Measurements from ENCODE around the gene STOX2. TPM values are rescaled to one million over a fixed set of nuclear protein-coding genes. Genes with fewer than 3 reads are reported as not detected.

STOX2 gene
- total RNA-seq, 1 donor from 2014 or later: 2.5 TPM

- H3K79me2 ChIP-seq (ENCODE audit: insufficient read depth, low read length): no peaks in the 10 kb centered on the region
- no peak for DNase-seq (ENCODE audit: low read depth)
- TF ChIP-seq, protein P1, sequence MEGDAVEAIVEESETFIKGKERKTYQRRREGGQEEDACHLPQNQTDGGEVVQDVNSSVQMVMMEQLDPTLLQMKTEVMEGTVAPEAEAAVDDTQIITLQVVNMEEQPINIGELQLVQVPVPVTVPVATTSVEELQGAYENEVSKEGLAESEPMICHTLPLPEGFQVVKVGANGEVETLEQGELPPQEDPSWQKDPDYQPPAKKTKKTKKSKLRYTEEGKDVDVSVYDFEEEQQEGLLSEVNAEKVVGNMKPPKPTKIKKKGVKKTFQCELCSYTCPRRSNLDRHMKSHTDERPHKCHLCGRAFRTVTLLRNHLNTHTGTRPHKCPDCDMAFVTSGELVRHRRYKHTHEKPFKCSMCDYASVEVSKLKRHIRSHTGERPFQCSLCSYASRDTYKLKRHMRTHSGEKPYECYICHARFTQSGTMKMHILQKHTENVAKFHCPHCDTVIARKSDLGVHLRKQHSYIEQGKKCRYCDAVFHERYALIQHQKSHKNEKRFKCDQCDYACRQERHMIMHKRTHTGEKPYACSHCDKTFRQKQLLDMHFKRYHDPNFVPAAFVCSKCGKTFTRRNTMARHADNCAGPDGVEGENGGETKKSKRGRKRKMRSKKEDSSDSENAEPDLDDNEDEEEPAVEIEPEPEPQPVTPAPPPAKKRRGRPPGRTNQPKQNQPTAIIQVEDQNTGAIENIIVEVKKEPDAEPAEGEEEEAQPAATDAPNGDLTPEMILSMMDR (IDR thresholded peaks at IDR 0.05; ENCODE audit: insufficient read depth, low read depth, low read length): no peak
- TF ChIP-seq EZH2 (IDR thresholded peaks at IDR 0.05; ENCODE audit: insufficient read depth, low read length): no peak
- no peak overlapping the region for H3K27ac ChIP-seq (ENCODE audit: low read depth, low read length)
- H3K9me3 Mint-ChIP-seq (ENCODE audit: unreplicated experiment): no peaks in the 10 kb centered on the region
- H3K9ac ChIP-seq (ENCODE audit: low read length): no peak overlapping the region
- peaks cover 3% of the 10 kb centered on the region for H3K27me3 ChIP-seq (ENCODE audit: insufficient read depth, low read length)
- H3K4me1 ChIP-seq (ENCODE audit: insufficient read depth, low read length): peaks cover 20% of the 10 kb centered on the region
- H2AFZ ChIP-seq (ENCODE audit: low read depth, low read length): peak overlapping the region; percentile 45
- H4K20me1 ChIP-seq (ENCODE audit: insufficient read depth, low read length): no peaks in the 10 kb centered on the region
- no peaks in the 10 kb centered on the region for H3K27me3 Mint-ChIP-seq (ENCODE audit: low read depth, unreplicated experiment)
- no peaks in the 10 kb centered on the region for H3K36me3 ChIP-seq (ENCODE audit: insufficient read depth, low read length)
- no peak for FAIRE-seq
- H3K4me2 ChIP-seq (ENCODE audit: low read length): no peak overlapping the region
- no peaks in the 10 kb centered on the region for H3K9me3 ChIP-seq (ENCODE audit: insufficient read depth, low read depth, low read length)
- H3K4me1 Mint-ChIP-seq (ENCODE audit: low read depth, unreplicated experiment): no peaks in the 10 kb centered on the region
- H3K4me3 Mint-ChIP-seq (ENCODE audit: unreplicated experiment): no peak overlapping the region
- no peaks in the 10 kb centered on the region for H3K36me3 Mint-ChIP-seq (ENCODE audit: low read depth, unreplicated experiment)
- H3K27ac Mint-ChIP-seq (ENCODE audit: unreplicated experiment): no peak overlapping the region
- H3K4me3 ChIP-seq (ENCODE audit: insufficient read depth, low read depth, low read length): no peak overlapping the region
These were observed 79.5 kb downstream of the STOX2 start for GRCh38 chr4:183984566-183984965.

- H3K4me1 Mint-ChIP-seq (ENCODE audit: low read depth, unreplicated experiment): peaks cover 3% of the 10 kb centered on the region
- DNase-seq (ENCODE audit: low read depth) (no peak), FAIRE-seq (no peak)
- Histone ChIP-seq H3K4me1 (ENCODE audit: insufficient read depth, low read length) (peaks cover 20% of the 10 kb centered on the region), H3K9ac (ENCODE audit: low read length) (no peak overlapping the region), H3K36me3 (ENCODE audit: insufficient read depth, low read length) (no peaks in the 10 kb centered on the region), H2AFZ (ENCODE audit: low read depth, low read length) (no peak overlapping the region), H3K4me2 (ENCODE audit: low read length) (no peak overlapping the region), H3K9me3 (ENCODE audit: insufficient read depth, low read depth, low read length) (no peaks in the 10 kb centered on the region), H3K27me3 (ENCODE audit: insufficient read depth, low read length) (peaks cover 3% of the 10 kb centered on the region), H3K27ac (ENCODE audit: low read depth, low read length) (no peak overlapping the region), H4K20me1 (ENCODE audit: insufficient read depth, low read length) (no peaks in the 10 kb centered on the region), H3K79me2 (ENCODE audit: insufficient read depth, low read length) (no peaks in the 10 kb centered on the region), H3K4me3 (ENCODE audit: insufficient read depth, low read depth, low read length) (no peak overlapping the region)
- TF ChIP-seq EZH2 (IDR thresholded peaks at IDR 0.05; ENCODE audit: insufficient read depth, low read length): no peak
- TF ChIP-seq, protein P1 (IDR thresholded peaks at IDR 0.05; ENCODE audit: insufficient read depth, low read depth, low read length): no peak
- no peaks in the 10 kb centered on the region for H3K27me3 Mint-ChIP-seq (ENCODE audit: low read depth, unreplicated experiment)
- no peak overlapping the region for H3K4me3 Mint-ChIP-seq (ENCODE audit: unreplicated experiment)
- H3K9me3 Mint-ChIP-seq (ENCODE audit: unreplicated experiment): no peaks in the 10 kb centered on the region
- no peaks in the 10 kb centered on the region for H3K36me3 Mint-ChIP-seq (ENCODE audit: low read depth, unreplicated experiment)
- H3K27ac Mint-ChIP-seq (ENCODE audit: unreplicated experiment): no peak overlapping the region
These were observed 80.7 kb downstream of the STOX2 start for GRCh38 chr4:183985786-183986185.

GRCh38 chr4:183986291-183986970, 81.3 kb downstream of the STOX2 start:
- H3K27me3 ChIP-seq (ENCODE audit: insufficient read depth, low read length): peaks cover 3% of the 10 kb centered on the region
- H3K9ac ChIP-seq (ENCODE audit: low read length): peak overlapping the region; percentile 83
- no peak overlapping the region for H3K27ac Mint-ChIP-seq (ENCODE audit: unreplicated experiment)
- H3K4me2 ChIP-seq (ENCODE audit: low read length): peak overlapping the region; percentile 90
- no peaks in the 10 kb centered on the region for H3K9me3 Mint-ChIP-seq (ENCODE audit: unreplicated experiment)
- H3K9me3 ChIP-seq (ENCODE audit: insufficient read depth, low read depth, low read length): no peaks in the 10 kb centered on the region
- H3K4me1 Mint-ChIP-seq (ENCODE audit: low read depth, unreplicated experiment): peaks cover 3% of the 10 kb centered on the region
- no peak overlapping the region for H3K4me3 Mint-ChIP-seq (ENCODE audit: unreplicated experiment)
- TF ChIP-seq EZH2 (IDR thresholded peaks at IDR 0.05; ENCODE audit: insufficient read depth, low read length): no peak
- TF ChIP-seq, protein P1 (IDR thresholded peaks at IDR 0.05; ENCODE audit: insufficient read depth, low read depth, low read length): no peak
- no peak overlapping the region for H3K27ac ChIP-seq (ENCODE audit: low read depth, low read length)
- FAIRE-seq (no peak), DNase-seq (ENCODE audit: low read depth) (no peak)
- H3K27me3 Mint-ChIP-seq (ENCODE audit: low read depth, unreplicated experiment): no peaks in the 10 kb centered on the region
- peaks cover 20% of the 10 kb centered on the region for H3K4me1 ChIP-seq (ENCODE audit: insufficient read depth, low read length)
- H2AFZ ChIP-seq (ENCODE audit: low read depth, low read length): no peak overlapping the region
- no peaks in the 10 kb centered on the region for H3K36me3 Mint-ChIP-seq (ENCODE audit: low read depth, unreplicated experiment)
- H4K20me1 ChIP-seq (ENCODE audit: insufficient read depth, low read length): no peaks in the 10 kb centered on the region
- no peaks in the 10 kb centered on the region for H3K79me2 ChIP-seq (ENCODE audit: insufficient read depth, low read length)
- no peaks in the 10 kb centered on the region for H3K36me3 ChIP-seq (ENCODE audit: insufficient read depth, low read length)
- H3K4me3 ChIP-seq (ENCODE audit: insufficient read depth, low read depth, low read length): peak overlapping the region; percentile 64
